Measurements from ENCODE around the gene VSIG1.

VSIG1 gene

DNA sequence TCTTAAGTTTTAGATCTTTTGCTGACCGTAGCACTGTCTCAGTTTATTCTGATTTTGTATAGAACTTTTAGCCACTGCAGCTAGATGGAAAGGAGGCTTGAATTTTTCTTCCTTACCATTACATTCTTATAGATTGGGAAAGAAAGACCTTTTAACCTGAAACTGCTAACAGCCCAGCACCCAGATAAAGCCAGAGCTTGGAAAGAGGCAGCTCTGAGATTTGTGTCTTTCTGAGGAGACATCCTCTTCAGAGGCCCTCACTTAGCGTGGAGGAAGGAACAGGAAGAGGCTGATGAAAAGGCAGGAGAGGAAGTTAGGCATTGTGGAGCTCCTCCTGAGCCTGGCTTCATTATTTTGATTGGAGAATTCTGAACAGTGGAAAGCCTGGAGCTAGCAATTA is 81.8 kb downstream of the VSIG1 start:
- TF ChIP-seq, protein P1, sequence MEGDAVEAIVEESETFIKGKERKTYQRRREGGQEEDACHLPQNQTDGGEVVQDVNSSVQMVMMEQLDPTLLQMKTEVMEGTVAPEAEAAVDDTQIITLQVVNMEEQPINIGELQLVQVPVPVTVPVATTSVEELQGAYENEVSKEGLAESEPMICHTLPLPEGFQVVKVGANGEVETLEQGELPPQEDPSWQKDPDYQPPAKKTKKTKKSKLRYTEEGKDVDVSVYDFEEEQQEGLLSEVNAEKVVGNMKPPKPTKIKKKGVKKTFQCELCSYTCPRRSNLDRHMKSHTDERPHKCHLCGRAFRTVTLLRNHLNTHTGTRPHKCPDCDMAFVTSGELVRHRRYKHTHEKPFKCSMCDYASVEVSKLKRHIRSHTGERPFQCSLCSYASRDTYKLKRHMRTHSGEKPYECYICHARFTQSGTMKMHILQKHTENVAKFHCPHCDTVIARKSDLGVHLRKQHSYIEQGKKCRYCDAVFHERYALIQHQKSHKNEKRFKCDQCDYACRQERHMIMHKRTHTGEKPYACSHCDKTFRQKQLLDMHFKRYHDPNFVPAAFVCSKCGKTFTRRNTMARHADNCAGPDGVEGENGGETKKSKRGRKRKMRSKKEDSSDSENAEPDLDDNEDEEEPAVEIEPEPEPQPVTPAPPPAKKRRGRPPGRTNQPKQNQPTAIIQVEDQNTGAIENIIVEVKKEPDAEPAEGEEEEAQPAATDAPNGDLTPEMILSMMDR (IDR thresholded peaks at IDR 0.05; ENCODE audit: low read depth, low read length, missing control alignments): no peak
- no peak overlapping the region for H3K4me3 ChIP-seq (ENCODE audit: low read depth, low read length)

DNA sequence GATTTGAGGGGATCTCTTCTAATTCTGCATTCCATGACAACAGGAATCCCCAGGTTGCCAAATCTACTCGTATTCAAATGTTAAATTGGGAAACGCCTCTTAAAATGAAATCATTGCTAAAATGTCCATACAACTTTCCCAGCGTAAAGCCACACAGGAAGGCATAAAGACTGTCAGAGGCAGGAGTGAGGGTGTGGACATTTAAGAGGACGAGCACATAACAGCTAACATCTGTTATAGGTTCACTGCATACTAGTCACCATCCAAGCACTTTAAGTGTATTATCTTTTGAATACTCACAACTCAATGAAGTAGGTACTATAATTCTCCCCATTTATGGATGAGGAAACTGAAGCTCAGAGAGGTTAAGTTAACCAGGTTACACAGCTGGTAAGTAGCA is 82.3 kb downstream of the VSIG1 start:
- TF ChIP-seq, protein P1 (IDR thresholded peaks at IDR 0.05; ENCODE audit: low read depth, low read length, missing control alignments): no peak
- DNase-seq (ENCODE audit: low read depth): no peak
- no peak overlapping the region for H3K4me3 ChIP-seq (ENCODE audit: low read depth, low read length)

More for the DNA sequence above, 81.8 kb downstream of the VSIG1 start:
- DNase-seq (ENCODE audit: low read depth): no peak
